ENCODE measurements around the gene FZD7. TPM values are rescaled to one million over a fixed set of nuclear protein-coding genes. Genes with fewer than 3 reads are reported as not detected.

FZD7 gene
- polyA plus RNA-seq, 1 donor (not counting 4 experiments of a cell fraction or from before 2014, with no cell fraction given), result 1.3 TPM

DNA sequence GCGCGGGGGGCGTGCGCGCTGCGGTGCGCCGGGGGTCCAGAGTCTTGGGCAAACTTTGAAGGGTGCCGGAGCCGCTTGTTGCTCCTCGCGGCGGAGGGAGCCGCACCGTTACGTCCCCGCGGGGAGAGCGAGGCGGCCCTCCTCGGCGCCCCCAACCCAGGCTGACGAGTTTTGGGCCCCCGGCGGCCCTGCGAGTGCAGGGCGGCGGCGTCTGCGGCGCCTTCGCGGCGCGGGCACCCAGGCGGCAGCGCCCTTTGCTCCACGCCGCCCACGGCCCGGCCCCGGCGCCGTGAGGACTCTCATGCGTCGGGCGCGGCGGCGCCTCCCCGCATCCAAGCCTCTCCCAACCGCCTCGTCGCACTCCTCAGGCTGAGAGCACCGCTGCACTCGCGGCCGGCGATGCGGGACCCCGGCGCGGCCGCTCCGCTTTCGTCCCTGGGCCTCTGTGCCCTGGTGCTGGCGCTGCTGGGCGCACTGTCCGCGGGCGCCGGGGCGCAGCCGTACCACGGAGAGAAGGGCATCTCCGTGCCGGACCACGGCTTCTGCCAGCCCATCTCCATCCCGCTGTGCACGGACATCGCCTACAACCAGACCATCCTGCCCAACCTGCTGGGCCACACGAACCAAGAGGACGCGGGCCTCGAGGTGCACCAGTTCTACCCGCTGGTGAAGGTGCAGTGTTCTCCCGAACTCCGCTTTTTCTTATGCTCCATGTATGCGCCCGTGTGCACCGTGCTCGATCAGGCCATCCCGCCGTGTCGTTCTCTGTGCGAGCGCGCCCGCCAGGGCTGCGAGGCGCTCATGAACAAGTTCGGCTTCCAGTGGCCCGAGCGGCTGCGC is 814 bp downstream of the FZD7 start:
- peak; percentile 4 for TF ChIP-seq EZH2 (IDR thresholded peaks at IDR 0.05; ENCODE audit: low read length)
- TF ChIP-seq, protein P1, sequence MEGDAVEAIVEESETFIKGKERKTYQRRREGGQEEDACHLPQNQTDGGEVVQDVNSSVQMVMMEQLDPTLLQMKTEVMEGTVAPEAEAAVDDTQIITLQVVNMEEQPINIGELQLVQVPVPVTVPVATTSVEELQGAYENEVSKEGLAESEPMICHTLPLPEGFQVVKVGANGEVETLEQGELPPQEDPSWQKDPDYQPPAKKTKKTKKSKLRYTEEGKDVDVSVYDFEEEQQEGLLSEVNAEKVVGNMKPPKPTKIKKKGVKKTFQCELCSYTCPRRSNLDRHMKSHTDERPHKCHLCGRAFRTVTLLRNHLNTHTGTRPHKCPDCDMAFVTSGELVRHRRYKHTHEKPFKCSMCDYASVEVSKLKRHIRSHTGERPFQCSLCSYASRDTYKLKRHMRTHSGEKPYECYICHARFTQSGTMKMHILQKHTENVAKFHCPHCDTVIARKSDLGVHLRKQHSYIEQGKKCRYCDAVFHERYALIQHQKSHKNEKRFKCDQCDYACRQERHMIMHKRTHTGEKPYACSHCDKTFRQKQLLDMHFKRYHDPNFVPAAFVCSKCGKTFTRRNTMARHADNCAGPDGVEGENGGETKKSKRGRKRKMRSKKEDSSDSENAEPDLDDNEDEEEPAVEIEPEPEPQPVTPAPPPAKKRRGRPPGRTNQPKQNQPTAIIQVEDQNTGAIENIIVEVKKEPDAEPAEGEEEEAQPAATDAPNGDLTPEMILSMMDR (optimal IDR thresholded peaks at IDR 0.05 in 1 of 3, IDR thresholded peaks at IDR 0.05 in 1 of 3, conservative IDR thresholded peaks at IDR 0.05 in 1 of 3; ENCODE audit: extremely low read depth in 1 of 3, insufficient read depth in 2 of 3, low read length in 3 of 3), result no peak
- Histone ChIP-seq H3K36me3 (ENCODE audit: control insufficient read depth in 2 of 2, extremely low read depth in 1 of 2, insufficient read depth in 2 of 2, low read length in 2 of 2) (no peaks in the 10 kb centered on the region), H2AFZ (ENCODE audit: control insufficient read depth, low read length) (peak overlapping the region; percentile 60), H3K9me1 (ENCODE audit: control insufficient read depth, extremely low read depth, insufficient read depth, low read length) (no peaks in the 10 kb centered on the region), H3K27ac (ENCODE audit: control insufficient read depth, insufficient read depth, low read length) (no peak overlapping the region), H3K4me1 (ENCODE audit: control insufficient read depth, extremely low read depth, insufficient read depth, low read length) (peaks cover 13% of the 10 kb centered on the region), H4K20me1 (ENCODE audit: control insufficient read depth, extremely low read depth, insufficient read depth, low read length) (no peaks in the 10 kb centered on the region), H3K4me2 (ENCODE audit: control insufficient read depth, extremely low read depth, insufficient read depth, low read depth, low read length) (peak overlapping the region; percentile 86), H3K4me3 (ENCODE audit: control insufficient read depth in 2 of 3, extremely low read depth in 1 of 3, insufficient read depth in 2 of 3, low read depth in 1 of 3, low read length in 3 of 3) (peak overlapping the region; percentile 50 to 73 (median 70)), H3K79me2 (ENCODE audit: control insufficient read depth, insufficient read depth, low read length) (no peaks in the 10 kb centered on the region), H3K9ac (ENCODE audit: control insufficient read depth, extremely low read depth, insufficient read depth, low read length) (peak overlapping the region; percentile 67), H3K27me3 (ENCODE audit: control insufficient read depth, extremely low read depth, insufficient read depth, low read length) (peaks cover 13% of the 10 kb centered on the region), H3K9me3 (ENCODE audit: control insufficient read depth, low read depth, low read length) (no peaks in the 10 kb centered on the region)
- dilution Hi-C loops (cut with MboI; ENCODE audit: extremely low pct_ligation_motif_present, low sequenced_read_pairs), result no loop called here
- DNase-seq (ENCODE audit: low read depth, low spot score), result no peak
- no peak for FAIRE-seq

DNA sequence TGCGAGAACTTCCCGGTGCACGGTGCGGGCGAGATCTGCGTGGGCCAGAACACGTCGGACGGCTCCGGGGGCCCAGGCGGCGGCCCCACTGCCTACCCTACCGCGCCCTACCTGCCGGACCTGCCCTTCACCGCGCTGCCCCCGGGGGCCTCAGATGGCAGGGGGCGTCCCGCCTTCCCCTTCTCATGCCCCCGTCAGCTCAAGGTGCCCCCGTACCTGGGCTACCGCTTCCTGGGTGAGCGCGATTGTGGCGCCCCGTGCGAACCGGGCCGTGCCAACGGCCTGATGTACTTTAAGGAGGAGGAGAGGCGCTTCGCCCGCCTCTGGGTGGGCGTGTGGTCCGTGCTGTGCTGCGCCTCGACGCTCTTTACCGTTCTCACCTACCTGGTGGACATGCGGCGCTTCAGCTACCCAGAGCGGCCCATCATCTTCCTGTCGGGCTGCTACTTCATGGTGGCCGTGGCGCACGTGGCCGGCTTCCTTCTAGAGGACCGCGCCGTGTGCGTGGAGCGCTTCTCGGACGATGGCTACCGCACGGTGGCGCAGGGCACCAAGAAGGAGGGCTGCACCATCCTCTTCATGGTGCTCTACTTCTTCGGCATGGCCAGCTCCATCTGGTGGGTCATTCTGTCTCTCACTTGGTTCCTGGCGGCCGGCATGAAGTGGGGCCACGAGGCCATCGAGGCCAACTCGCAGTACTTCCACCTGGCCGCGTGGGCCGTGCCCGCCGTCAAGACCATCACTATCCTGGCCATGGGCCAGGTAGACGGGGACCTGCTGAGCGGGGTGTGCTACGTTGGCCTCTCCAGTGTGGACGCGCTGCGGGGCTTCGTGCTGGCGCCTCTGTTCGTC is 1.7 kb downstream of the FZD7 start:
- dilution Hi-C loops (cut with MboI; ENCODE audit: extremely low pct_ligation_motif_present, low sequenced_read_pairs), result no loop called here
- no peaks in the 10 kb centered on the region for H3K79me2 ChIP-seq (ENCODE audit: control insufficient read depth, insufficient read depth, low read length)
- DNase-seq (ENCODE audit: low read depth, low spot score) (no peak), FAIRE-seq (no peak)
- no peak overlapping the region for H3K27ac ChIP-seq (ENCODE audit: control insufficient read depth, insufficient read depth, low read length)
- no peaks in the 10 kb centered on the region for H3K9me1 ChIP-seq (ENCODE audit: control insufficient read depth, extremely low read depth, insufficient read depth, low read length)
- H3K27me3 ChIP-seq (ENCODE audit: control insufficient read depth, extremely low read depth, insufficient read depth, low read length), result peaks cover 13% of the 10 kb centered on the region
- peak overlapping the region; percentile 50 to 73 (median 70) for H3K4me3 ChIP-seq (ENCODE audit: control insufficient read depth in 2 of 3, extremely low read depth in 1 of 3, insufficient read depth in 2 of 3, low read depth in 1 of 3, low read length in 3 of 3)
- no peaks in the 10 kb centered on the region for H3K36me3 ChIP-seq (ENCODE audit: control insufficient read depth in 2 of 2, extremely low read depth in 1 of 2, insufficient read depth in 2 of 2, low read length in 2 of 2)
- peak overlapping the region; percentile 86 for H3K4me2 ChIP-seq (ENCODE audit: control insufficient read depth, extremely low read depth, insufficient read depth, low read depth, low read length)
- TF ChIP-seq EZH2 (IDR thresholded peaks at IDR 0.05; ENCODE audit: low read length), result no peak
- TF ChIP-seq, protein P1 (optimal IDR thresholded peaks at IDR 0.05 in 1 of 3, IDR thresholded peaks at IDR 0.05 in 1 of 3, conservative IDR thresholded peaks at IDR 0.05 in 1 of 3; ENCODE audit: extremely low read depth in 1 of 3, insufficient read depth in 2 of 3, low read length in 3 of 3), result peak in 2 of 3 experiments; percentile 39 to 55
- peaks cover 13% of the 10 kb centered on the region for H3K4me1 ChIP-seq (ENCODE audit: control insufficient read depth, extremely low read depth, insufficient read depth, low read length)
- H4K20me1 ChIP-seq (ENCODE audit: control insufficient read depth, extremely low read depth, insufficient read depth, low read length), result no peaks in the 10 kb centered on the region
- no peaks in the 10 kb centered on the region for H3K9me3 ChIP-seq (ENCODE audit: control insufficient read depth, low read depth, low read length)
- H3K9ac ChIP-seq (ENCODE audit: control insufficient read depth, extremely low read depth, insufficient read depth, low read length), result peak overlapping the region; percentile 23
- H2AFZ ChIP-seq (ENCODE audit: control insufficient read depth, low read length), result peak overlapping the region; percentile 60

Data from keratinocyte (primary cell).